NCI-H526 treated with DMSO at 0.1 percent for 48 hours (cell line): ENCODE measurements around the gene ANKMY2.
"Not testable (repeated sequence)": the region's sequence is repeated elsewhere in the genome, so short reads cannot be mapped to it uniquely, and the experiment has no call there.

Source experiments
- DNase-seq: peaks from one replicate; lab custom pipeline; 2025; lab: John Stamatoyannopoulos, UW

The ANKMY2 gene

DNA sequence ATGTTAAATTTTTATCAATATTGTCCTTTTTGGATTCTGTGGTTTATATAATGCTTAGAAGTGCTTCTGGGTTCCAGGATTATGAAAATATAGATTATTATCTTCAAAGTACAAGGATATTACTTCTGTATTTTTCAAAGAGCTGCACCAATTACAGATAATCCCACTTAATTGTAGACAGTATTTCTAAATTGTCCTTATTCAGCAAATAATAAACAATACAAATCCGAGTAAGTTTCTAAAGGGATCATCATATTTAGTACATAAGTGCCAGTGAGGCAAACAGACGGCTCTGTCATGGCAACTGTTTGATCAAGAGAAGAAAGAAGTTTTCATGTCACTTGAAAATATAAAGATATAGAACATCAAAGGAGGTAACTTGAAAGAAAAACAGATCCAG is 19.2 kb downstream of the ANKMY2 start:
- DNase-seq: no peak

- DNase-seq: no peak
Measured at GRCh38 chr7:16619979-16620408, 25.6 kb downstream of the ANKMY2 start.

- no peak for DNase-seq
Measured at GRCh38 chr7:16616542-16616941, 29.0 kb downstream of the ANKMY2 start.

DNA sequence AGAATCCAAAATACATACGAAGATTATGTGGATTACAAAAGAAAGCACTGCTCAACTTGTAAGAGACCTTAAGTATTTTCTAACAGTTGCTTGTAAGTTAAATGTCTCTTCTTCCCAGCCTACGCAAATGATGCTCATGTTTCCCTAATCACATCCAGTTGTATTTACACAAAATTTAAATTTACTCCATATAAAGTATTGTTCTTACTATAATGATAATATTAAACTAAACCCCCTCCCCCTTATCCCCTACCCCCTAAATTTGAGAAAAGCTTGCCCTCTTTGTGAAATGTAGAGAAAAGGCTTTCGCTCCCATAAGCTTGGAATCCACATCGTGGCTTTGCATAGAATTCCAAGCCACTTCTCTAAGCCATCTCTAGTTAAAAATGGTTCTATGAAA is 29.4 kb downstream of the ANKMY2 start:
- DNase-seq: peak; percentile 38

GRCh38 chr7:16615228-16615627 is 30.3 kb downstream of the ANKMY2 start:
- DNase-seq: peak; percentile 71

DNA sequence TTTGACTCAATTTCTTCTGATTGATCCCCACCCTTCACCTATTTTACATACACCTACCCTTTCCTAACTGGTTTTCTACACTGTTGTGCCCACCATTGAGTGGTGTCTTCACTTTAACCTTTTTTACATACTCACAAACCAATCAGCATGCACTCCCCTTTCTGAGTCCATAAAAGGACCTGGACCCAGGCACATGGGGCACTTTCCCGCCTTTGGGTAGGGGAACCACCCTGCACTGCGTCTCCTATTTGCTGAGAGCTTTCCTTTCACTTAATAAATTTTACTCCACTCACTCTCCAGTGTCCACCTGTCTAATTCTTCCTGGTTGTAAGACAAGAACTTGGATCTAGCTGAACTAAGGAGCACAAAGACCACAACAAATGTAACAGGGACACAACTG is 33.8 kb downstream of the ANKMY2 start:
- DNase-seq: no peak

DNA sequence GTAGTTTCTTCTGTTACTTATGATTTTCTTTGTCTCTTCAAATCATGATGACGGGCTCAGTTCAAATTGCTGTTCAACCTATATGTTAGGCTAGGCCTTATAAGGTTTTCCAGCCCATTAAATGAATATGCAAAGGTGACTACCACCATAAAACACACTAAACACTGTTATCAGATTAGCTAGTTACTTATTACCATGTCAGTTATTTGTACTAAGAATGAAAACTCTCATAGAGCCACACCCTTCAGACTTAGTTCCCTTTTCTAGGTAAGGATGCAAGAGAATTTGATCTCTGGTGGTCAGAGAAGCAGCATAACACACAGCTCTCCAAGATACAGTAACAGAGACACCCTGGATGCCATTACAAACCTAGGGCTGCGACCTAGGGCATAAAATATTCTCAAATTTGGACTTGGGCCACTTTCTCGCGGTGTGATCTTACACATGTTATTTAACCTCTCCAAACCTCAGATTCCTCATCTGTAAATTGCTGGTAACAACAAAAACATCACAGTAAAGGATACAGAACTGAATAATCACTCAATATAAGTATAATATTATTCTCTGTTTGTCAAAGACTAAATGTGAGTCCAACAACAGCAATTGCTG is 35.6 kb downstream of the ANKMY2 start:
- DNase-seq: peak; percentile 91

- no peak for DNase-seq
Measured at GRCh38 chr7:16606704-16607103, 38.9 kb downstream of the ANKMY2 start.

DNA sequence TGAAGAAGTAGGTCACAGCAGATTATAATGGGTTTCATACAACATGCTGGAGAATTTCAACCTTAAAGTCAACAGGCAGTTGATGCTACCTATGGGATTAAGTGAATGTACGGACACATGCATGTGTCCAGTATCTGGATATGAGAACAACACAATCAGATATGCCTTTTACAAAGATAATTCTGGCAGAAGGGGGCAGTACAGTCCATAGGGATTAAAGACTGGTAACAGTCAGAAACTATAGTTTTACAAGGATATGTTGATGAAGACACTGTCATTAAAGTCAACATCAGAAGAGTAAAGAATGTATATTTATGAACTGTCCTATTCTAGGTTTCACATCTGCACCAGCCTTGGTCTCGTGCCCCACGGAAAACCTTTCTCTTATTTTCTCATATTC is 41.5 kb downstream of the ANKMY2 start:
- no peak for DNase-seq

DNA sequence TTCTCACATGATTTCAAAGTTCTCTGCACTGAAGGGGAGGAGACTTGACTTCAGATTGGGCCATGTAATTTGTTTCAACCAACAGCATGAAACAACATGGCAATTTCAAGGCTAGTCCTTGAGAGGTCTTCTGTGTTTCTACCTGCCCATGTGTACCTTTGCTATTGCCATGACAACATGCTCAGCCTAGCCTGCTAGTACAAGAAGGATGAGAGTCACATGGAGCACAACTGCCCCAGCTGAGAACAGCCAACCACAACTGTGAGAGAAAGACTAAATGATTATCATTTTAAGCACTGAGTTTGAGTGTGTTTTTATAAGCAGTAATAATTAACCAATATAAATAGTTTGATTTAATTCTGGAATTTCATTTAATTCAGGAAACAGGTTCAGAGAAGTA is 41.9 kb downstream of the ANKMY2 start:
- DNase-seq: no peak

- DNase-seq: no peak
Measured at GRCh38 chr7:16599860-16600259, 45.7 kb downstream of the ANKMY2 start.

DNA sequence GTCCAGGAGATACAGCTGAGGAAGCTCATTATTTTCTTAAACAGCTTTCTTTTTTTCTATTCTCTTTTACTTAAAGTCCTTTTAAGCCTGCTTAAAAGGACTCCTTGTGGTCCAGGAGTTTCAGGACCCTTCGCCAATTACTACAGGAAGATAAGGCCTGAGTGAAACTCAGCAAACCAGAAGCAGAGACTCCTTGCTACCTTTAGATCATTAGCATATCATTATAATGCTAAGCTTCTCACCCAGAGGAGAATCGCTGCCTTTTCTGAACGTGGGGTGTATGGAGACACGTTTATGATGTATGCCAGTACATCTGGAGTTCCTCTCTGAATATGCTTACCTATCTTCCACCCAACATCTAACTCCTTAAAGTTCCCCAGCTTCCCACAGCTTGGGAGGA is 47.5 kb downstream of the ANKMY2 start:
- no peak for DNase-seq

DNA sequence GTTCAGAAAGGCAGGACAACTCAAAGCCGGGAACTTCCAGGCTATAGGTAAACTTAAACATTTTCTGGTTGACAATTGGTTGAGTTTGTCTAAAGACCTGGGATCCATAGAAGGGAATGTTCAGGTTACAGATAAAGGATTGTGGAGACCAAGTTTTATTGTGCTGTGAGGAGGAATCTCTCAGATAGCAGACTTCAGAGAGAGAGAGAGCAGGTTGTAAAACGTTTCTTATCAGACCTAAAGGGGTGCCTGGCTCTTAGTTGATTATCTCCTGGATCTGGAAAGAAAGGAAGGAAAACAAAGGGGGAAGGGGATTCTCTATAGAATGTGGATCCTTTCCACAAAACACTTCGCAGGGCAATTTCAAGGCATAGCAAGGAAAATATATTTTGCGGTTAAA is 50.0 kb downstream of the ANKMY2 start:
- DNase-seq: not testable (repeated sequence)

- no peak for DNase-seq
Measured at GRCh38 chr7:16594676-16595075, 50.9 kb downstream of the ANKMY2 start.

DNA sequence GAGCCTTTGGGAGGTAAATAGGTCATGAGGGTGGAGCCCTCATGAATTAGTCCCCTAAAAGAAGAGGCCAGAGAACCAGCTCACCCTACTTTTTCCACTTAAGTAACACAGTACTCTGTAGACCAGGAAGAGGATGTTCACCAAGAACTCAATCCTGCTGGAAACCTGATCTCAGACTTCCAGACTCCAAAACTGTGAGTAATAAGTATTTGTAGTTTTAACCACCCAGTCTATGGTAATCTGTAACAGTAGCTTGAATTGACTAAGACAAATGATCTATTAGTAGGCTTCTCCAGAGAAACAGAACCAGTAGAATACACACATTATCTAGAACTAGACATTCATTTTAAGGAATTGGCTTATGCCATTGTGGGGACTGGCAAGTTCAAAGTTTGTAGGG is 51.5 kb downstream of the ANKMY2 start:
- no peak for DNase-seq

DNA sequence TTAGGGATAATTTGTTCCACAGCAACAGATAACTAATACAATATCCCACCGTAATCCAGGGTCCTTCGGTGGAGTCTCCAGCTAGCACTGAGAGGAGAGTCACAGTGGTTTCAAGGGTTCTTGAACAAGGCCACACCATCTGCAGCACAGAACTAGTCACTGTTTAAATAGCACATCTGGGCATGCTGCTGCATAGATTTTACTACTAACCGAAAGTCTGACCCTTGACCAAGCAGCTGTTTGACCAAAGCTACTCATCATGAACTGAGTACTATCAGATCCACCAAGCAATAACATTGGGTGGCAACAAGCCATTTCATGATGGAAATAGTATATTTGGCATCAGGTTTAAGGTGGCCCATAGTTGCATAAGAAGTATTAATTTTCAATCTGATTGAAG is 53.2 kb downstream of the ANKMY2 start:
- no peak for DNase-seq

DNA sequence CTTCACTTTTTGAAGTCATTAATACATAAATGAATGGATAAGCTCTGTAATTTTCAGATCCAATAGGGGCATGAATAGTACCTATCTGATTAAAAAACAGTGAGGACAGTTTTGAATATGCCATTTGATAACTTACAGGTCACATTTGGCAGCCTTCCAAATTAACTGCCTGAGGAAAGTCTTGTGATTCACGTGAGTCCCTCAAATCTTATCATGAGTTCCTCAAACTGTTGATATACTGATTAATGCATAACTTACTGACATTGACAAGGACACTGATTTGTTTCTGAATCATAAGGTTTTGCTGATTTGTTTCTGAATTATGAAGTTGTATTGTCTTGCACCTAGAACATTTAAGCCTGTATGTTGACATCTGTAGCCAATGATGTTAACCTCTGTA is 55.1 kb downstream of the ANKMY2 start:
- no peak for DNase-seq

DNA sequence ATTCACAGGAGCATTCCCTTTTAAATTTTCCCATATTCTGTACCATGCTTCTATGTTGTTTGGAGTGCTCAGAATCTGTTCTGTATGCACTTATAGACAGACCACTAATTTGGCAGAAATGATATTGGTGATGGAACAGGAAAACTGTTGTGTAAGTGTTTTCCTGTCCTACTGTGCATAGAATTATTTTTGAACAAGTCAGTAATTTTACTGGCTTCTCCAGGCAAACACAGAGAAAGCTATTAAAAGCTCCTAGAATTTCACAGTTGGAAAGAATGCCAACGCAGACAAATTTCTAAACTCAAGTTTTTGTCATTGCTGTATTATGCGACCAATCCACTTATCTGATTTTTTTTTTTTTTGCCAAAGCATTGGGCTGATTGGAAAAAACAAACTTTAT is 55.7 kb downstream of the ANKMY2 start:
- DNase-seq: no peak

DNA sequence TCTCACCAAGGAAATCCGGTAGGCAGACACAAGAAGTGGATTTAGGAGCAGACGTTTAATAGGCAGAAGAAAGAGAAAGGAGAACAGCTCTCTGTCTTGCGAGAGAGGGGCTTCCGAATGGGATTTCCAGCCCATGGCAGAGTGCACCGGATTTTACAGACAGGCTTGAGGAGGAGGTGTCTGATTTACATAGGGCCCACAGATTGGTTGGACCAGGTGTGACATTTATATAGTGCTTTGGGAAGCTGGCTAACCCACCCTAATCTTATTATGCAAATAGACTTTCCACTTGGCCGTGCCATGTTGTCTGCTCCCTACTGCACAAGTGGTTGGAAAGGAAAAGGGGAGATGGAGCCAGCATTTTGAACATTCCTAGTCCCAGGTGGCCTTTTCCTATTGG is 57.8 kb downstream of the ANKMY2 start:
- peak; percentile 83 for DNase-seq

DNA sequence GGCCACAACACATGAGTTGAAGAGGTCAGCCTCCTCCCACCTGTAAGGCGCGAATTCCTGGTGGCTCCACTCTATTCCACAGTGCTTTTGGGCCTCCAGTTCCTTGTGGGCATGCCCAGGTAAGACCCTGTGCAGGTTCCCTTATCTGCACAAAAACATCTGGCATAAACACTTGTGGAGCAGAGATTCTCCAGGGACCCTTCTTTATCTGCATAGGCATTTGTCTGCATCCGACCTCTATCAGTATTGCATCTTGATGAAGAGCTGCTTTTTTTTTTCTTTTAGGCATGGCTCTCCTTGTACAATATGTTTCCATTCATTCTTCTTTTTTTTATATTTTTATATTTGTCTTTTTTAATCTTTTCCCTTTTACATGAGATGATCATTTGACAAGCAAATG is 58.4 kb downstream of the ANKMY2 start:
- DNase-seq: peak; percentile 48

DNA sequence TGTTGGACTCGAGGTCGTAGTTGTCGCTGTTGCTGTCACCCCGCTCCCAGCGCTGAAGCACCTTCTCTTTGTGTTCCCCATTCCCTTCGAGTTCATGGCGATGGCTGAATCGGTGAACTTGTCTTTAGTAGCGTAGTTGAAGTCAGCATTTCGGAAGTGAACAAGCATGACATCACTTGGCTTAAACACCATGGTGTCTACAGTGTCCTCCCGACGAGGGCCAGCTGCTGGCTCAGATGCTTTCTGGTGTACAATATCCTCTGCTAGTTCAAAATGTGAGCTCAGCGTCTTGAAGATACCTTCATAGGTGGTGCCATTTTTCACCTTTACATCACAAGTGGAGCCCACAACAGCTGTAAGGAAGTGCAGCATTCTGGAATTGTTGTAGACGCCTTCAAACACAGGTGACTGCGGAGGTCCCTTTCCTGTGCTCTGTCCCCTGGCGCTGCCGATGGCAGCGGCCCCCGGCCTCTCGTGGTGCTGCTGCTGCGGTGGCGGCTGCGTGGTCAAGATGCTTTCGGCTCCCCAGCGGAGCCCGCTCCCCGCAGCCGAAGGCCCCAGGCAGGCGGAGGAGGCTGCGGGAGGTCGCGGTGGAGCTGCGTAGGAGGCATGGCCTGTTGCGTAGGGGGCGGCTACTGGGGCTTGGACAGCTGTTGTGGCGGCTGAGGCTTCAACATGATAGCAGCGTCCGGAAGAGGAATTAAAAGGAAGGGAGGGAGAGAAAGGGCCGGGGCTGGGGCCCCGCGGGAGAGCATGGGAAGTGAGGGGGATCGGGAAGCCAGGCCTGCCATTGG is 59.3 kb downstream of the ANKMY2 start:
- no peak for DNase-seq

DNA sequence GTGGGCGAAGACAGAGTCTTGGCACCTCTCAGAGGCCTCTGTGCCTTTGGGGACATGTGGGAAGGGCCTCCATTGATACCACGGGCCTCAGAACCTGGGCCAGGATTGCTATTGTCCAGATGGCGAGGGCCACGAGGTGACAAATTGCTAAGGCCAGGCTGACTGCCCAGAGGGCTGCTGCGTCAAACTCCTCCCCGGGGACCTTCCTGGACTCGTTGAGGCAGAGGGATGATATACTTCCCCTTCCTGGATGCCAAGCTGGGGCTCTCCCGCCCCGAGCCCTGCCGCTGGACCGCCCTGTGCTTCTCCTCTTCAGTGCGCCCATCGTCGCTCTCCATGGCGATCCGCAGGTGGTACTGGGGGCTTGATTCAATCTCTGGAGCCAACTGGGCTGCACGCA is 60.0 kb downstream of the ANKMY2 start:
- no peak for DNase-seq

- DNase-seq: no peak
Measured at GRCh38 chr7:16583834-16584233, 61.7 kb downstream of the ANKMY2 start.

GRCh38 chr7:16581286-16581685 is 64.3 kb downstream of the ANKMY2 start:
- no peak for DNase-seq
